ENCODE data around the gene FRAT1. TPM values are rescaled to one million over a fixed set of nuclear protein-coding genes. Genes with fewer than 3 reads are reported as not detected.

The FRAT1 gene
- total RNA-seq, 1 donor from 2014 or later, result 3.3 TPM

GRCh38 chr10:97347317-97347716 lies 28.2 kb downstream of the FRAT1 start:
- Mint-ChIP-seq H3K36me3 (ENCODE audit: low read depth) (no peaks in the 10 kb centered on the region), H3K4me1 (ENCODE audit: low read depth) (no peaks in the 10 kb centered on the region), H3K27ac (no peak overlapping the region), H3K9me3 (no peaks in the 10 kb centered on the region), H3K4me3 (no peak overlapping the region), H3K27me3 (ENCODE audit: insufficient read depth) (peaks cover 5% of the 10 kb centered on the region)
- intact Hi-C loops (cut with micrococcal nuclease), result no loop called here
- DNase-seq (ENCODE audit: low spot score), result no peak

- no peaks in the 10 kb centered on the region for H3K4me1 Mint-ChIP-seq (ENCODE audit: low read depth)
- no peaks in the 10 kb centered on the region for H3K9me3 Mint-ChIP-seq
- intact Hi-C loops (cut with micrococcal nuclease), result no loop called here
- no peaks in the 10 kb centered on the region for H3K36me3 Mint-ChIP-seq (ENCODE audit: low read depth)
- peaks cover 3% of the 10 kb centered on the region for H3K27me3 Mint-ChIP-seq (ENCODE audit: insufficient read depth)
- no peak for DNase-seq (ENCODE audit: low spot score)
- H3K27ac Mint-ChIP-seq, result no peak overlapping the region
- H3K4me3 Mint-ChIP-seq, result no peak overlapping the region
These were observed 30.9 kb downstream of the FRAT1 start for GRCh38 chr10:97349752-97350513.

GRCh38 chr10:97353945-97354344 lies 34.9 kb downstream of the FRAT1 start:
- DNase-seq (ENCODE audit: low spot score), result no peak
- no peaks in the 10 kb centered on the region for H3K27me3 Mint-ChIP-seq (ENCODE audit: insufficient read depth)
- no peak overlapping the region for H3K4me3 Mint-ChIP-seq
- intact Hi-C loops (cut with micrococcal nuclease), result no loop called here
- H3K4me1 Mint-ChIP-seq (ENCODE audit: low read depth), result no peaks in the 10 kb centered on the region
- H3K36me3 Mint-ChIP-seq (ENCODE audit: low read depth), result peaks cover 12% of the 10 kb centered on the region
- no peak overlapping the region for H3K27ac Mint-ChIP-seq
- no peaks in the 10 kb centered on the region for H3K9me3 Mint-ChIP-seq

- no peak for DNase-seq (ENCODE audit: low spot score)
- Mint-ChIP-seq H3K27ac (no peak overlapping the region), H3K4me1 (ENCODE audit: low read depth) (no peaks in the 10 kb centered on the region), H3K4me3 (no peak overlapping the region), H3K27me3 (ENCODE audit: insufficient read depth) (no peaks in the 10 kb centered on the region), H3K9me3 (no peaks in the 10 kb centered on the region), H3K36me3 (ENCODE audit: low read depth) (peaks cover 20% of the 10 kb centered on the region)
- intact Hi-C loops (cut with micrococcal nuclease), result no loop called here
These were observed 36.5 kb downstream of the FRAT1 start for GRCh38 chr10:97355571-97355975.

- H3K27ac Mint-ChIP-seq, result no peak overlapping the region
- peaks cover 23% of the 10 kb centered on the region for H3K36me3 Mint-ChIP-seq (ENCODE audit: low read depth)
- DNase-seq (ENCODE audit: low spot score), result no peak
- H3K9me3 Mint-ChIP-seq, result no peaks in the 10 kb centered on the region
- H3K4me3 Mint-ChIP-seq, result no peak overlapping the region
- H3K27me3 Mint-ChIP-seq (ENCODE audit: insufficient read depth), result no peaks in the 10 kb centered on the region
- H3K4me1 Mint-ChIP-seq (ENCODE audit: low read depth), result no peaks in the 10 kb centered on the region
- intact Hi-C loops (cut with micrococcal nuclease), result no loop called here
These were observed 37.3 kb downstream of the FRAT1 start for GRCh38 chr10:97356318-97356914.

- Mint-ChIP-seq H3K4me1 (ENCODE audit: low read depth) (no peaks in the 10 kb centered on the region), H3K36me3 (ENCODE audit: low read depth) (peaks cover 23% of the 10 kb centered on the region), H3K9me3 (no peaks in the 10 kb centered on the region), H3K27me3 (ENCODE audit: insufficient read depth) (no peaks in the 10 kb centered on the region), H3K27ac (no peak overlapping the region), H3K4me3 (no peak overlapping the region)
- intact Hi-C loops (cut with micrococcal nuclease), result no loop called here
- DNase-seq (ENCODE audit: low spot score), result no peak
These were observed 37.8 kb downstream of the FRAT1 start for GRCh38 chr10:97356918-97357317.

GRCh38 chr10:97358349-97358748 lies 39.3 kb downstream of the FRAT1 start:
- Mint-ChIP-seq H3K36me3 (ENCODE audit: low read depth) (peaks cover 25% of the 10 kb centered on the region), H3K4me3 (no peak overlapping the region), H3K27me3 (ENCODE audit: insufficient read depth) (no peaks in the 10 kb centered on the region), H3K4me1 (ENCODE audit: low read depth) (no peaks in the 10 kb centered on the region), H3K27ac (no peak overlapping the region), H3K9me3 (no peaks in the 10 kb centered on the region)
- DNase-seq (ENCODE audit: low spot score), result no peak
- intact Hi-C loops (cut with micrococcal nuclease), result no loop called here

GRCh38 chr10:97358781-97359180 lies 39.7 kb downstream of the FRAT1 start:
- peaks cover 28% of the 10 kb centered on the region for H3K36me3 Mint-ChIP-seq (ENCODE audit: low read depth)
- H3K4me3 Mint-ChIP-seq, result no peak overlapping the region
- no peak overlapping the region for H3K27ac Mint-ChIP-seq
- H3K9me3 Mint-ChIP-seq, result no peaks in the 10 kb centered on the region
- intact Hi-C loops (cut with micrococcal nuclease), result no loop called here
- DNase-seq (ENCODE audit: low spot score), result no peak
- H3K27me3 Mint-ChIP-seq (ENCODE audit: insufficient read depth), result no peaks in the 10 kb centered on the region
- no peaks in the 10 kb centered on the region for H3K4me1 Mint-ChIP-seq (ENCODE audit: low read depth)

GRCh38 chr10:97360705-97361536 lies 41.9 kb downstream of the FRAT1 start:
- Mint-ChIP-seq H3K27ac (no peak overlapping the region), H3K27me3 (ENCODE audit: insufficient read depth) (no peaks in the 10 kb centered on the region), H3K4me1 (ENCODE audit: low read depth) (no peaks in the 10 kb centered on the region), H3K9me3 (no peaks in the 10 kb centered on the region), H3K36me3 (ENCODE audit: low read depth) (peaks cover 39% of the 10 kb centered on the region), H3K4me3 (no peak overlapping the region)
- no peak for DNase-seq (ENCODE audit: low spot score)
- intact Hi-C loops (cut with micrococcal nuclease), result no loop called here

- H3K9me3 Mint-ChIP-seq, result no peaks in the 10 kb centered on the region
- intact Hi-C loops (cut with micrococcal nuclease), result no loop called here
- no peak overlapping the region for H3K4me3 Mint-ChIP-seq
- H3K27ac Mint-ChIP-seq, result no peak overlapping the region
- H3K4me1 Mint-ChIP-seq (ENCODE audit: low read depth), result no peaks in the 10 kb centered on the region
- peaks cover 35% of the 10 kb centered on the region for H3K36me3 Mint-ChIP-seq (ENCODE audit: low read depth)
- no peaks in the 10 kb centered on the region for H3K27me3 Mint-ChIP-seq (ENCODE audit: insufficient read depth)
- DNase-seq (ENCODE audit: low spot score), result no peak
These were observed 42.4 kb downstream of the FRAT1 start for GRCh38 chr10:97361537-97361901.

- intact Hi-C loops (cut with micrococcal nuclease), result no loop called here
- Mint-ChIP-seq H3K36me3 (ENCODE audit: low read depth) (peaks cover 38% of the 10 kb centered on the region), H3K4me3 (no peak overlapping the region), H3K27me3 (ENCODE audit: insufficient read depth) (no peaks in the 10 kb centered on the region), H3K9me3 (no peaks in the 10 kb centered on the region), H3K27ac (no peak overlapping the region), H3K4me1 (ENCODE audit: low read depth) (no peaks in the 10 kb centered on the region)
- DNase-seq (ENCODE audit: low spot score), result no peak
These were observed 43.4 kb downstream of the FRAT1 start for GRCh38 chr10:97362310-97363033.

- Mint-ChIP-seq H3K9me3 (no peaks in the 10 kb centered on the region), H3K27ac (no peak overlapping the region), H3K27me3 (ENCODE audit: insufficient read depth) (no peaks in the 10 kb centered on the region), H3K4me3 (no peak overlapping the region), H3K36me3 (ENCODE audit: low read depth) (peaks cover 39% of the 10 kb centered on the region), H3K4me1 (ENCODE audit: low read depth) (no peaks in the 10 kb centered on the region)
- DNase-seq (ENCODE audit: low spot score), result no peak
- intact Hi-C loops (cut with micrococcal nuclease), result no loop called here
These were observed 44.0 kb downstream of the FRAT1 start for GRCh38 chr10:97363071-97363470.
